ENCODE measurements around the gene TMCO1.
"Not testable (repeated sequence)": the region's sequence is repeated elsewhere in the genome, so short reads cannot be mapped to it uniquely, and the experiment has no call there.

TMCO1 gene

GRCh38 chr1:165688046-165688445, 80.6 kb downstream of the TMCO1 start:
- no peak for FAIRE-seq
- no peak for DNase-seq (ENCODE audit: insufficient read length, low spot score)

GRCh38 chr1:165686971-165687433, 81.7 kb downstream of the TMCO1 start:
- no peak for FAIRE-seq

GRCh38 chr1:165686121-165686970, 82.3 kb downstream of the TMCO1 start:
- FAIRE-seq (no peak), DNase-seq (ENCODE audit: insufficient read length, low spot score) (no peak)

More at GRCh38 chr1:165686971-165687433, 81.7 kb downstream of the TMCO1 start:
- no peak for DNase-seq (ENCODE audit: insufficient read length, low spot score)

- no peak for FAIRE-seq
- no peak for DNase-seq (ENCODE audit: insufficient read length, low spot score)
Measured at GRCh38 chr1:165683848-165684485, 84.7 kb downstream of the TMCO1 start.

- FAIRE-seq; DNase-seq (ENCODE audit: insufficient read length, low spot score): not testable (repeated sequence)
Measured at GRCh38 chr1:165680773-165681172, 87.9 kb downstream of the TMCO1 start.

GRCh38 chr1:165680303-165680702, 88.4 kb downstream of the TMCO1 start:
- no peak for DNase-seq (ENCODE audit: insufficient read length, low spot score)
- peak; percentile 16 for FAIRE-seq

- DNase-seq (ENCODE audit: insufficient read length, low spot score) (no peak), FAIRE-seq (no peak)
Measured at GRCh38 chr1:165679282-165680036, 89.2 kb downstream of the TMCO1 start.

GRCh38 chr1:165678509-165678908, 90.2 kb downstream of the TMCO1 start:
- FAIRE-seq (no peak), DNase-seq (ENCODE audit: insufficient read length, low spot score) (no peak)
